Measurements from ENCODE around the gene TSPAN2.

Gene TSPAN2

DNA sequence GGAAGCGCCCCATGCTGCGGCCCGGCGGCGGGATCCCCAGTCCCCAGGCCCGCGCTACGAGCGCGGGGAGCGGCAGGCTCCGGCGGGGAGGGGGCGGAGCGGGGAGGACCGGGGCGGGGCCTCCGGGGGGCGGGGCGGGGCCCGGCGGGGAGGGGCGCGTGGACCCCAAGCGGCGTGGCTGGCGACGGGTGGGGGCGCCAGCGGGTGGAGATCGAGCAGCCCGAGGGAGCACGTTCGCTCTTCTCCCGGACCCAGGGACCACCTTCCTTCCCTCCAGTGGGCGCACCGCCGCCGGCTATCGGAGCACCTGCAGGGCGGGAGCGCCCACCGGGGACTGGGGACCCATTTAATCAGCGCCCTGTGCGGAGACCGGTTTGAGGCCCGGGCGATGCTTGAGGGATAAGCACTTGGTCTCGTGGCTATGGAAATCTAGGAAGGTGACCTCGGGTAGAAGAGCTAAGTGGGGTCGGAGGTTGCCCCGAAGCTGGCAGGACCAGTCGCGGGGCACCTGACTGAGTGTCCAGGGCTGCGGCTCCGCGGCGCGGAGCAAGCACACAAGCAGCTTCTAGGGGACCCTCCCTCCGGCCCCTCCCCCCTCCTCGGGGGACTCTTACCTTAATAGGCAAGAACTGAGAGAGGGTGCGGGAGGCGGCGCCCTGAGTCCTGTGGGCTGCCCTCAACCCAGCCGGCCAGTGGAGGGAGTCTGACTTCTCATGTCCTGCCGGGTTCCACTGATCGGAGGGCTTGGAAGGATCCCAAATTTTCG is at the start of gene TSPAN2:
Gene TSPAN2 (minus strand): TSS at position 84 of the 766 bp plus-strand sequence. CDS start 71 bp downstream, at position 13.
- in situ Hi-C loops (cut with MboI; ENCODE audit: low sequenced_read_pairs) = no loop called here

DNA sequence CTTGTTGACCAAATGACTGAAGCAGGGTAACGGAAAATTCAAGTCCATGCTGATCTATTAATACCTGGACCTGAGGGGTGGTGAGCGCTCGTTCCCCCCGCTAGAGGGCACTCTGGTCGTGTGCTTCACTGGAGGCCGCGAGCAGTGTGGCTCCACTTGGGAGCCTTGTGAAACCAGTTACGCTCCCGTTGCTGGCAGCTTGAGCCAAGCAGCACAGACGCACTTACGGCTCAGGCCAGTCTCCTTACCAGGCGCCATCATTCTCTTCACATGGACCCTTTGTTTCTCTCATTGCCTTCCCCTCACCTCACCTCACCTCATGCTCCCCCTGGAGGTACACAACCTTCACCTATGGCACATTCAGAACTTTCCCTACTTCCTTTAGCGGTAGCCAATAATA is 49.7 kb upstream of the TSPAN2 start:
- in situ Hi-C loops (cut with MboI; ENCODE audit: low sequenced_read_pairs) = loop anchor here (25.0 kb wide), 3 partner anchors 348 to 623 kb away; partner anchors contain the start of gene CASQ2

DNA sequence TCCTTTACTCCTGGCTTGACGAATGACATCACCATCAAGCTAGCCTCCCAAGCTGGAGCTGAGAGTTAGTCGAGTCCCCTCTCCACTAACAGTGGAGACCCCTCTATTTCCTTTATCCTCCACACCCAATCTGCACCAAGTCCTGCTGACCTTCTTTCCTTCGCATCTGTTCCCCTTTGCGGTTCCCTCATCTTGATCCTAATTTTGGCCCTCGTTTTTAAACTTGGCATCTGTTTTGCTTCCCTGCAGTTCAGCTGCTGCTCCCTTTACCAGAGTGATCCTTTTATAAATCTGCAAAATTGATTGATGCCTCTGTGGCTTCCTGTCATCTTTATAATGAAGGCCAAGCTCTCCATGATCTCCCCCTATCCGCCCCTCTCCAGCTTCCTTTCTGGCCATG is 49.0 kb upstream of the TSPAN2 start:
- in situ Hi-C loops (cut with MboI; ENCODE audit: low sequenced_read_pairs) = loop anchor here (25.0 kb wide), 3 partner anchors 349 to 624 kb away; partner anchors contain the start of gene CASQ2

DNA sequence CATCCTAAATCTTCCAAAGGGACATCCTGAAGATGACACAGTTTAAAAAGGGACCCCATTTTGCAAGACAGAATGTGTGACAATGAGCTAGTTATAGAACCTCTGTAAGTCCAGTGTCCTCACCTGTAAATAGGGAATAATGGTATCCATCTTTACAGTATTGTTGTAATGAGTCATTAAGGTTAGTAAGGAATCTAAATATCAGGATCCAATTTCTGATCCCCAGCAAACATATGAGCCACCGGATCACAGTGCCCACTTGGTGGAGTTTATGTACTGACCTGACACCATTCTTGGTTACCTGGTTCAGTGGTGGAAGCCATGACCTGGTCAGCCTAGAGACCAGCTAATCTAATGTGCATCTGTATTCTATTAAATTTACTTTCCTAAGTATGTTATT is 47.9 kb upstream of the TSPAN2 start:
- in situ Hi-C loops (cut with MboI; ENCODE audit: low sequenced_read_pairs) = loop anchor here (25.0 kb wide), 3 partner anchors 350 to 625 kb away; partner anchors contain the start of gene CASQ2

DNA sequence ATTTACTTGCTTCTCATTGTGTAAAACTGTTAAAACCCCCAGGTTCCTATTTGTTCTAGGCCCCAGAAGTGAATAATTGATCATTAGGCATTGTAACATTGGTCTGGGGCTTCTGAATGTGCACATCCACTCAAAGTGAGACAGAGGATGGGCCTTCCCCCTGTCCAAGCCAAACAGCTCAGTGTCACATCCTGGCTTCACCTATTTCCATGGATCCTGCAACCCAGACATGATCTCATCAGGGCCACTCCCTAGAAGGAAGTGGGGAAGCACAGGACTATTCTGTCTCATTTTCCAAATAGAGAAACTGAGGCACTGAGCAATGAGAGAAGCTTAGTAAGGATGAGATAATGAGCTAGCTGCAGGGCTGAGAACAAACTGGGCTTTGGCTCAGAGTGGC is 47.4 kb upstream of the TSPAN2 start:
- in situ Hi-C loops (cut with MboI; ENCODE audit: low sequenced_read_pairs) = loop anchor here (25.0 kb wide), 3 partner anchors 351 to 626 kb away; partner anchors contain the start of gene CASQ2

DNA sequence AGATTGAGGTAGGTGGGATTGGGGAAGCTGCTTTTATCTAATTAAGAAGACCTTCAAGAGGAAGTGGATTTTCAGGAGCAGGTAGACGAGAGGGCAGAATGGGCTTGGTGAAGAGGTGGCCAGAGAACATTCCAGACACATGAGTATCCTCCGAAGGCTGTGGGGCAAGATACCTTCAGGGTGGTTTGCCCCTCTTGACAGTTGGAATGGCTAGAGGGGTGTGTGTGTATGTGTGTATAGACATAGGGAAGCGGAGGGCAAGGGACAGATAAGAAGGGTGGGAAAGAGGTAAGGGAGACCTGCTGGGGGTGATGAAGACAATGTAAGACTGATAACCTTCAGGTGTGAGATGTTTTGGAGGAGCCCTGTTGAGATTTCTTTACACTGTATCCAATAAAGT is 46.8 kb upstream of the TSPAN2 start:
- in situ Hi-C loops (cut with MboI; ENCODE audit: low sequenced_read_pairs) = loop anchor here (25.0 kb wide), 3 partner anchors 351 to 626 kb away; partner anchors contain the start of gene CASQ2

DNA sequence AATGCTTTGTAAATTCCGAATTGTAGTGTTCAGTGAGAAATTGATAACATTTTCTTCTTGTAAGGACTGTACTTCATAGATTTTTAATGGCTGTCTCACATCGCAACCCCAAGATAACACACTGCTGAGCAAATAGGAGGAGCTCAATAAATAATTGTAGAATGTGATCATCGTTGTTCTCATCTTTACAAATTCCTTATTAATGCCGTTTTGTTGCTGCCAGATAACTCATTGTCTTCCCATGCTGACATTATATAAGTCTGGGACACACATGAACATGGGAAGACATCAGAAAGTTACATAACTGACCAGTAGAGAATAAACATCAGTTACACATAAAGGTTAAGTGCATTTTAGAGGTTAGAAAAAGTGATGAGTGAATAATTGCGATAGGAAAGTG is 46.4 kb upstream of the TSPAN2 start:
- in situ Hi-C loops (cut with MboI; ENCODE audit: low sequenced_read_pairs) = loop anchor here (25.0 kb wide), 3 partner anchors 352 to 627 kb away; partner anchors contain the start of gene CASQ2

DNA sequence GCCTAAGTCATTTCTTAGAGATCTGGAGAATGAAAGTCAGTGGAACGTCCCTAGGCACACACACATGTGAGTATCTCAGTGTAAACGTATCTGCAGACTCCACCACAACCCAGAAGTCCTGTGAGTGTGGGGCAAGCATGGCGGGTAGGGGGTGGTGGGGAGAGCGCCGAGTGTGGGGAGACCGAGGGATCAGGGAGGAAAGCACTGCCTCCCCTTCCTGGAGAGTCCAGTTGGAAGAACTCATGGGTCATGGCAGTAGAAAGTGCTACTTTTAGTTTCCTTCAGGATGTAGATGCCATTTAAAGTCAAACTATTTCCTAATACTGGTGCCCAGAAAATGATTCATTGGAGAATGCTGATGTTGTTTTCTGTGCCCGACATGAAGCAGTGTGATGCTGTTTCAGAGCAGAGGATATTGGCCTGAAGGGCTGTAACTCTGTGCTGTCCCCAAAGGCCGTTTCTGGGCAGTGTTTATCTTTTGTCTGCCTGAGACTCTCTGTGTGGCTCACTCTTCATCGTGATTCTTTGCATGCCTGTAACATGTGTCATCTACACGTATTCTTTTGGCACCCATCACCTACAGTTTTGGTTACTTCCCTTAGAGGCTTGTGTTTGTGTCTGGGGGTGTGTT is 45.7 kb upstream of the TSPAN2 start:
- in situ Hi-C loops (cut with MboI; ENCODE audit: low sequenced_read_pairs) = loop anchor here (25.0 kb wide), 3 partner anchors 352 to 627 kb away; partner anchors contain the start of gene CASQ2

DNA sequence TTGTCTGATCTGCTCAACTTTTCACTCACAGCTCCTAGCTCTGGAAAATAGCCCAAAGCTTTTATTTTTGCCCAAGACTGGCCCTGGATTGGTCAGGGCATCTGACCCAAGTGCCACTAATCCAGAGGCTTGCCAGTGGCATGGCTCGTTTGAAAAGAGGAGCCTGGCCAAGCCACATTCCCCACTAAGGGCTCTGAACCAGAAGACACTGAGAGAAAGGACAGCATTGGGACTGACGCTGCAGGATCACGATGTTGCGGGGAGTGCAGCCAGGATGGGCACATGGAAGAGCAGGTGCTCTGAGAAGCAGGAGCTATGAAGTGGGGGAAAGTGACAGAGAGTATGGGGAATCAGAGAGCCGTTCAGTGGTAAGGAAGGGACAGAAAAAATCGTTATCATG is 44.9 kb upstream of the TSPAN2 start:
- in situ Hi-C loops (cut with MboI; ENCODE audit: low sequenced_read_pairs) = loop anchor here (25.0 kb wide), 3 partner anchors 353 to 628 kb away; partner anchors contain the start of gene CASQ2

DNA sequence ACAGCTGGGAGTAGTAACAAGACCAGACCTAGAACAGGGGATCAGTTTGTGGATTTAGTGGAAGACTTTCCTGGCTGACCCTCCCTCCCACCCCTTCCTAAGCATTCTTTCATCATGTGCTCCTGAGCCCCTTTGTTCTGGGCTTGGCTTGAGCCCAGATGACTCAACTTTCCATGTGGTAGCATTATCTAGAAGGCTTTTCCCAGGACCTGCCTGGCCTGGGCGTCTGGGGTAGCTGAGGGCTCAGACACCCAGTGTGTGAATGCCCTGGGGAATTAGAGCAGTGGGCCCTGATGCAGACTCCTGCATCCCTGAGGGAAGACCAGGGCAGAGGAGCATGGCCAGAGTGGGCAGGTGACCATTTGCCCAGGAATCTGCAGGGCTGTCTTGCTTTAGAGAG is 44.1 kb upstream of the TSPAN2 start:
- in situ Hi-C loops (cut with MboI; ENCODE audit: low sequenced_read_pairs) = loop anchor here (25.0 kb wide), 3 partner anchors 354 to 629 kb away; partner anchors contain the start of gene CASQ2

- in situ Hi-C loops (cut with MboI; ENCODE audit: low sequenced_read_pairs) = loop anchor here (25.0 kb wide), 3 partner anchors 357 to 632 kb away; partner anchors contain the start of gene CASQ2
Observed at GRCh38 chr1:115130786-115131185, 41.5 kb upstream of the TSPAN2 start.

GRCh38 chr1:115129071-115129640 is 39.9 kb upstream of the TSPAN2 start:
- in situ Hi-C loops (cut with MboI; ENCODE audit: low sequenced_read_pairs) = loop anchor here (25.0 kb wide), 3 partner anchors 358 to 633 kb away; partner anchors contain the start of gene CASQ2

- in situ Hi-C loops (cut with MboI; ENCODE audit: low sequenced_read_pairs) = loop anchor here (25.0 kb wide), 3 partner anchors 360 to 635 kb away; partner anchors contain the start of gene CASQ2
Observed at GRCh38 chr1:115127539-115127938, 38.2 kb upstream of the TSPAN2 start.

DNA sequence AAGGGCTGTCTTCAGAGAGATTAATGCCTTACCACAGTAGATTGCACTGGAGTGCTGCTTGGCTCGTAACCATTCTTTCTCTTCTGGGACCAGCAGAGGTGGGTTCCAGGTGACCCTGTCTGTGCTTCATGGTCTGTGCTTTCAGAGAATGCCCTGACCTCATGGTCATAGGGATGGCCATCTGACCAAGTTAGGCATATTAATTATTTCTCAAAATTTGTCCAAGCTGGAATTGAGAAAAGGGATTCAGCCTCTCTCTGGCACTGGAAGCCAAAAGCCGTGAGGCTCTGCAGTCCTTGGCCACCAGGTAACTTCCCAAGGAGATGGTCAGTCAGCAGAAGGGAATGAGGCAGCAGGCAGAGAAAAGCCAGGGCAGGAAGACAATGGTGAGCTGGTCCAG is 37.2 kb upstream of the TSPAN2 start:
- in situ Hi-C loops (cut with MboI; ENCODE audit: low sequenced_read_pairs) = loop anchor here (25.0 kb wide), 3 partner anchors 361 to 636 kb away; partner anchors contain the start of gene CASQ2

DNA sequence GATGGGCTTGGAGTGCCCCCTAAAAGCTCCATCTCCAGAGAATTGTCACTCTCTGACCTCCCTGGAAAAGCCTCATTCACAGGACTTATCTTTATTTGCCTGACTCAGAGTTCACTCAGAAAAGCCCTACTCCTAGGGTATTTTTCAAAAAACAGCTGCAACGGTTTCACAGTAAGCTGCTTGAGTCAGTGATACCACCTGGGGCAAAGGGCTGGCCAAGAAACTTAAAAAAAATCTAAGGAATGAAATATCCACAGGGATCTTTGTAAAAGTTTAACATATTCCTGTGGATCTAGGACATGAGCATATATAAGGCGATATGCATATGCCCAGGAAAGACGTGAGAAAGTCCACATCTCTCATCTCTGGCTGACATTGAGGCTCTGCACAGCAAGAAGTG is 33.8 kb upstream of the TSPAN2 start:
- in situ Hi-C loops (cut with MboI; ENCODE audit: low sequenced_read_pairs) = loop anchor here (25.0 kb wide), 1 partner anchor 136 kb away; no protein-coding TSS in a partner anchor

DNA sequence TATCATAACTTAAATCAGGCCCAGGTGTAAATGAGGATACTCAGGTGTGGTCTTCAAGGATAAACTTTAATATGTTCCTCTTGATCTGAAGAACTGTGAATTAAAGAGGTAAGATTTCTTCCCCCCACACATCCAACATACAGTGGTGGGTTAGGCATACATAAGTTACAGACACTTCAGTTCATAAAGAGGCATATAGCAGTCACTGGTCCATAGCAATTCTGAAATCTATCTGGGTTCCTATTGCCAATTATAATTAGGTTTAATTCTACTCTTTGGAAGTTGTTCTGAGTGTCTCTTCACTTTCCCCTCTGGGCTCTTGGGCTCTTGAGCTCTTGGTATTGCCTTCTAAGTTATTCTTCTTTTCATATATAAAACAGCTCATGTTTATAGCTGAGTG is 32.5 kb upstream of the TSPAN2 start:
- in situ Hi-C loops (cut with MboI; ENCODE audit: low sequenced_read_pairs) = loop anchor here (25.0 kb wide), 1 partner anchor 134 kb away; no protein-coding TSS in a partner anchor

GRCh38 chr1:115120296-115120695 is 31.0 kb upstream of the TSPAN2 start:
- in situ Hi-C loops (cut with MboI; ENCODE audit: low sequenced_read_pairs) = loop anchor here (25.0 kb wide), 1 partner anchor 133 kb away; no protein-coding TSS in a partner anchor

DNA sequence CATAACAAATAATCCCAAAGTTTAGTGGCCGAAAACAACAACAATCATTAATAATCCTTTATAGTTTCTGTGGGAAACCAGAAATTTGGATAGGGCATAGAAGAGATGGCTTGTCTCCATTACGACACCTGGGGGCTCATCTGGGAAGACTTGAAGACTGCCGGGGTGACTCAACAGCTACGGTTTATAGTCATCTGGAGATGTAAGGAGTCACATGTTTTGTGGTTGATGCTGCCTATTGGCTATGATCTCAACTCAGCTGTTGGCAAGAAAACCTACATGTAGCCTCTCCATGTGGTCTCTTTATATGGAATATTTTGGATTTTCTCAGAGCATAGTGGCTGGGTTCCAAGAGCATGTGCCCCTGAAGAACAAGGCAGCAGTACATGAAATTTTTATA is 29.3 kb upstream of the TSPAN2 start:
- in situ Hi-C loops (cut with MboI; ENCODE audit: low sequenced_read_pairs) = loop anchor here (25.0 kb wide), 1 partner anchor 131 kb away; no protein-coding TSS in a partner anchor

DNA sequence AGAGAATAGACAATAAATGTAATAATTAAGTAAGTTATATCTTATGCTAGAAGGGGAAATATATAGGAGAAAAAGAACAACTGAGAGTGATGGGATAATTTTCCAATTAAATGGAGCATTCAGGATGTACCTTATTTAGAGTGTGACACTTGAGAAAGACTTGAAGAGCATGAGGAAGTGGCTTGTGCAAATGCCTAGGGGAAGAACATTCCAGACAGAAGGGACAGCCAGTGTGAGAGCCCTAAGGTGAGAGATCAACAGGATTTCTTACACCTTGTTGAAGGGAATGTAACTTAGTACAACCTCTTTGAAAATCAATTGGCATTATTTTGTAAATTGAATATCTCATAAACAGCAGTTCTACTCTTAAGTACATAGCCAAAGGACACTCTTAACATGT is 28.8 kb upstream of the TSPAN2 start:
- in situ Hi-C loops (cut with MboI; ENCODE audit: low sequenced_read_pairs) = loop anchor here (25.0 kb wide), 1 partner anchor 131 kb away; no protein-coding TSS in a partner anchor

- in situ Hi-C loops (cut with MboI; ENCODE audit: low sequenced_read_pairs) = loop anchor here (25.0 kb wide), 1 partner anchor 130 kb away; no protein-coding TSS in a partner anchor
Observed at GRCh38 chr1:115117298-115117697, 28.0 kb upstream of the TSPAN2 start.
